SH-SY5Y (cell line): ENCODE data around the gene ZBTB8A.
A peak's percentile ranks its signal among the peaks of the same experiment; 100 is the strongest.

Experiments used
- GATA2 ChIP-seq: IDR thresholded peaks from 2 replicates; pipeline ENCODE4 v1.6.1; 2011; ENCODE audit warnings: mild to moderate bottlenecking, low read depth, low read length
- GATA3 ChIP-seq: IDR thresholded peaks from 2 replicates; pipeline ENCODE4 v1.6.1; 2011; ENCODE audit warnings: low read depth, mild to moderate bottlenecking, low read length, moderate library complexity

The ZBTB8A gene

GRCh38 chr1:32622806-32623681 is 83.8 kb downstream of the ZBTB8A start:
- TF ChIP-seq GATA2 (no peak), GATA3 (no peak)

- TF ChIP-seq GATA3 = no peak
- TF ChIP-seq GATA2 = no peak
These were observed 84.5 kb downstream of the ZBTB8A start for GRCh38 chr1:32623775-32624174.

GRCh38 chr1:32626176-32626575 is 86.9 kb downstream of the ZBTB8A start:
- TF ChIP-seq GATA2 (no peak), GATA3 (no peak)

GRCh38 chr1:32627596-32628162 is 88.5 kb downstream of the ZBTB8A start:
- no peak for TF ChIP-seq GATA3
- no peak for TF ChIP-seq GATA2

GRCh38 chr1:32632829-32633228 is 93.6 kb downstream of the ZBTB8A start:
- TF ChIP-seq GATA3 = no peak
- TF ChIP-seq GATA2 = no peak

GRCh38 chr1:32635508-32636277 is 96.5 kb downstream of the ZBTB8A start:
- no peak for TF ChIP-seq GATA2
- no peak for TF ChIP-seq GATA3

- TF ChIP-seq GATA3 (no peak), GATA2 (no peak)
These were observed 97.9 kb downstream of the ZBTB8A start for GRCh38 chr1:32636914-32637645.

- TF ChIP-seq GATA3 (no peak), GATA2 (no peak)
These were observed 100.4 kb downstream of the ZBTB8A start for GRCh38 chr1:32639489-32640075.

- no peak for TF ChIP-seq GATA3
These were observed 105.2 kb downstream of the ZBTB8A start for GRCh38 chr1:32644426-32644825.

- no peak for TF ChIP-seq GATA2
- TF ChIP-seq GATA3 = no peak
These were observed 108.3 kb downstream of the ZBTB8A start for GRCh38 chr1:32647308-32648134.

- TF ChIP-seq GATA2 = peak; percentile 94
- TF ChIP-seq GATA3 = peak; percentile 78
These were observed 111.1 kb downstream of the ZBTB8A start, which contains the start of gene ZBTB8OS for GRCh38 chr1:32650248-32650751. TSS of gene ZBTB8OS (minus strand) at chr1:32650550. CDS start at chr1:32650529, 21 bp downstream.

- TF ChIP-seq GATA3 (no peak), GATA2 (no peak)
These were observed 111.7 kb downstream of the ZBTB8A start, which contains the start of gene RBBP4 for GRCh38 chr1:32650752-32651460. TSS of gene RBBP4 (plus strand) at chr1:32651208. CDS start at chr1:32651307, 99 bp downstream.
